ENCODE data around the gene ATG2B. TPM values are rescaled to one million over a fixed set of nuclear protein-coding genes. Genes with fewer than 3 reads are reported as not detected.

The ATG2B gene
- total RNA-seq, 1 experiment from 2014 or later = 19.4 TPM

- ChIA-PET POLR2A (no interaction called here), CTCF (interaction anchor here (6.4 kb wide), 1 partner anchor 171 kb away, joined by 60 read pairs; no protein-coding TSS in a partner anchor)
- H3K36me3 ChIP-seq (ENCODE audit: control insufficient read depth, insufficient read depth, low read length) = no peaks in the 10 kb centered on the region
- no peak overlapping the region for H3K4me3 ChIP-seq (ENCODE audit: low read depth, low read length)
- H3K4me1 ChIP-seq = 0 out of 2 replicates have a peak, but pooled peaks cover 5% of the 10 kb centered on the region
- Mint-ChIP-seq H3K27ac (ENCODE audit: unreplicated experiment) (no peak overlapping the region), H3K9me3 (ENCODE audit: unreplicated experiment) (no peaks in the 10 kb centered on the region), H3K27me3 (ENCODE audit: insufficient read depth, unreplicated experiment) (no peaks in the 10 kb centered on the region), H3K36me3 (ENCODE audit: insufficient read depth, unreplicated experiment) (no peaks in the 10 kb centered on the region), H3K4me1 (ENCODE audit: low read depth, unreplicated experiment) (peaks cover 9% of the 10 kb centered on the region), H3K4me3 (ENCODE audit: unreplicated experiment) (no peak overlapping the region)
- DNase-seq = no peak
- intact Hi-C loops (cut with micrococcal nuclease; ENCODE audit: unreplicated experiment) = no loop called here
- no peaks in the 10 kb centered on the region for H3K27me3 ChIP-seq (replicated peaks; ENCODE audit: control insufficient read depth, insufficient read depth, low read length)
- BruUV-seq (replicated peaks) = no TSS peak
- no peak for TF ChIP-seq CTCF (IDR thresholded peaks at IDR 0.05; ENCODE audit: insufficient read depth in 1 of 2, low read depth in 1 of 2, low read length in 1 of 2, severe bottlenecking in 1 of 2, unreplicated experiment in 1 of 2)
- H3K9me3 ChIP-seq = 0 out of 2 replicates have a peak, but pooled peaks cover 2% of the 10 kb centered on the region
Measured at GRCh38 chr14:96271421-96271762, 91.7 kb downstream of the ATG2B start.

GRCh38 chr14:96270565-96271420 is 92.3 kb downstream of the ATG2B start:
- intact Hi-C loops (cut with micrococcal nuclease; ENCODE audit: unreplicated experiment) = no loop called here
- no peaks in the 10 kb centered on the region for H3K27me3 Mint-ChIP-seq (ENCODE audit: insufficient read depth, unreplicated experiment)

GRCh38 chr14:96269359-96269710 is 93.8 kb downstream of the ATG2B start:
- no peak for TF ChIP-seq CTCF (IDR thresholded peaks at IDR 0.05; ENCODE audit: insufficient read depth in 1 of 2, low read depth in 1 of 2, low read length in 1 of 2, severe bottlenecking in 1 of 2, unreplicated experiment in 1 of 2)
- Mint-ChIP-seq H3K27me3 (ENCODE audit: insufficient read depth, unreplicated experiment) (no peaks in the 10 kb centered on the region), H3K9me3 (ENCODE audit: unreplicated experiment) (no peaks in the 10 kb centered on the region), H3K27ac (ENCODE audit: unreplicated experiment) (no peak overlapping the region), H3K4me1 (ENCODE audit: low read depth, unreplicated experiment) (peaks cover 10% of the 10 kb centered on the region), H3K4me3 (ENCODE audit: unreplicated experiment) (no peak overlapping the region), H3K36me3 (ENCODE audit: insufficient read depth, unreplicated experiment) (no peaks in the 10 kb centered on the region)
- H3K27me3 ChIP-seq (replicated peaks; ENCODE audit: control insufficient read depth, insufficient read depth, low read length) = no peaks in the 10 kb centered on the region
- POLR2A ChIA-PET = no interaction called here
- H3K9me3 ChIP-seq = 0 out of 2 replicates have a peak, but pooled peaks cover 2% of the 10 kb centered on the region
- DNase-seq = no peak
- H3K4me3 ChIP-seq (ENCODE audit: low read depth, low read length) = no peak overlapping the region
- no TSS peak for BruUV-seq (replicated peaks)
- 0 out of 2 replicates have a peak, but pooled peaks cover 5% of the 10 kb centered on the region for H3K4me1 ChIP-seq
- H3K36me3 ChIP-seq (ENCODE audit: control insufficient read depth, insufficient read depth, low read length) = no peaks in the 10 kb centered on the region
- CTCF ChIA-PET = interaction anchor here (0.6 kb wide), 1 partner anchor 168 kb away, joined by 3 read pairs; no protein-coding TSS in a partner anchor
- intact Hi-C loops (cut with micrococcal nuclease; ENCODE audit: unreplicated experiment) = loop anchor here (5.0 kb wide), 1 partner anchor 42 kb away; no protein-coding TSS in a partner anchor

More at GRCh38 chr14:96270565-96271420, 92.3 kb downstream of the ATG2B start:
- Mint-ChIP-seq H3K9me3 (ENCODE audit: unreplicated experiment) (no peaks in the 10 kb centered on the region), H3K4me3 (ENCODE audit: unreplicated experiment) (no peak overlapping the region), H3K36me3 (ENCODE audit: insufficient read depth, unreplicated experiment) (no peaks in the 10 kb centered on the region), H3K27ac (ENCODE audit: unreplicated experiment) (no peak overlapping the region), H3K4me1 (ENCODE audit: low read depth, unreplicated experiment) (peaks cover 10% of the 10 kb centered on the region)
- no peak for TF ChIP-seq CTCF (IDR thresholded peaks at IDR 0.05; ENCODE audit: insufficient read depth in 1 of 2, low read depth in 1 of 2, low read length in 1 of 2, severe bottlenecking in 1 of 2, unreplicated experiment in 1 of 2)
- DNase-seq = no peak
- H3K27me3 ChIP-seq (replicated peaks; ENCODE audit: control insufficient read depth, insufficient read depth, low read length) = no peaks in the 10 kb centered on the region
- CTCF ChIA-PET = interaction anchor here (6.4 kb wide), 1 partner anchor 170 kb away, joined by 60 read pairs; no protein-coding TSS in a partner anchor
- H3K4me1 ChIP-seq = 0 out of 2 replicates have a peak, but pooled peaks cover 5% of the 10 kb centered on the region
- H3K4me3 ChIP-seq (ENCODE audit: low read depth, low read length) = no peak overlapping the region
- POLR2A ChIA-PET = no interaction called here
- H3K36me3 ChIP-seq (ENCODE audit: control insufficient read depth, insufficient read depth, low read length) = no peaks in the 10 kb centered on the region
- no TSS peak for BruUV-seq (replicated peaks)
- H3K9me3 ChIP-seq = 0 out of 2 replicates have a peak, but pooled peaks cover 2% of the 10 kb centered on the region

Data from Caco-2 (cell line).